ENCODE data around the gene METTL25. TPM values are rescaled to one million over a fixed set of nuclear protein-coding genes. Genes with fewer than 3 reads are reported as not detected.

METTL25 gene
- total RNA-seq, 1 experiment from 2014 or later = 3.5 TPM

GRCh38 chr12:82326905-82327503, 31.3 kb upstream of the METTL25 start:
- POLR2A ChIA-PET = no interaction called here
- H3K27me3 ChIP-seq (ENCODE audit: control insufficient read depth, insufficient read depth, low read length) = no peaks in the 10 kb centered on the region
- CTCF ChIA-PET = no interaction called here
- H3K9me3 ChIP-seq (ENCODE audit: control insufficient read depth, insufficient read depth, low read depth, low read length) = no peaks in the 10 kb centered on the region
- H3K36me3 ChIP-seq (ENCODE audit: control insufficient read depth, insufficient read depth, low read length) = no peaks in the 10 kb centered on the region
- H3K4me3 ChIP-seq (ENCODE audit: low read depth in 2 of 2, low read length in 2 of 2) = no peak overlapping the region
- no TSS peak for BruUV-seq (replicated peaks)
- no peak for ATAC-seq
- in situ Hi-C loops (cut with HindIII; ENCODE audit: low pct_unique_long_range_greater_than_20kb, low sequenced_read_pairs) = no loop called here
- intact Hi-C loops (cut with micrococcal nuclease; ENCODE audit: unreplicated experiment) = loop anchor here (1.0 kb wide), 1 partner anchor 683 kb away; no protein-coding TSS in a partner anchor
- 0 out of 2 replicates have a peak, but pooled peaks cover 3% of the 10 kb centered on the region for H3K4me1 ChIP-seq (ENCODE audit: control insufficient read depth, insufficient read depth, low read length)
- no peak for DNase-seq (ENCODE audit: low read depth, low spot score)
- no peak overlapping the region for H3K27ac ChIP-seq (ENCODE audit: low read length)
- no peak for TF ChIP-seq POLR2AphosphoS5 (IDR thresholded peaks at IDR 0.05; ENCODE audit: low read depth, low read length)
- no peak for TF ChIP-seq TCF7L2 (IDR thresholded peaks at IDR 0.05; ENCODE audit: low read depth, low read length)
- TF ChIP-seq CTCF (IDR thresholded peaks at IDR 0.05) = peak; percentile 27; the same call in 1 of the 2 replicates

- Histone ChIP-seq H3K9me3 (ENCODE audit: control insufficient read depth, insufficient read depth, low read depth, low read length) (no peaks in the 10 kb centered on the region), H3K27ac (ENCODE audit: low read length) (no peak overlapping the region), H3K4me3 (ENCODE audit: low read depth in 2 of 2, low read length in 2 of 2) (no peak overlapping the region), H3K4me1 (ENCODE audit: control insufficient read depth, insufficient read depth, low read length) (0 out of 2 replicates have a peak, but pooled peaks cover 3% of the 10 kb centered on the region), H3K27me3 (ENCODE audit: control insufficient read depth, insufficient read depth, low read length) (no peaks in the 10 kb centered on the region), H3K36me3 (ENCODE audit: control insufficient read depth, insufficient read depth, low read length) (no peaks in the 10 kb centered on the region)
- ATAC-seq = no peak
- ChIA-PET CTCF (no interaction called here), POLR2A (no interaction called here)
- DNase-seq (ENCODE audit: low read depth, low spot score) = no peak
- intact Hi-C loops (cut with micrococcal nuclease; ENCODE audit: unreplicated experiment) = loop anchor here (1.0 kb wide), 1 partner anchor 684 kb away; no protein-coding TSS in a partner anchor
- TF ChIP-seq CTCF (IDR thresholded peaks at IDR 0.05) (no peak), SIN3A (IDR thresholded peaks at IDR 0.05; ENCODE audit: borderline replicate concordance, insufficient read depth, low read depth, low read length) (no peak), POLR2AphosphoS5 (IDR thresholded peaks at IDR 0.05; ENCODE audit: low read depth, low read length) (no peak)
- in situ Hi-C loops (cut with HindIII; ENCODE audit: low pct_unique_long_range_greater_than_20kb, low sequenced_read_pairs) = no loop called here
- no TSS peak for BruUV-seq (replicated peaks)
These were observed 30.5 kb upstream of the METTL25 start for GRCh38 chr12:82327861-82328260.

- Histone ChIP-seq H3K4me1 (ENCODE audit: control insufficient read depth, insufficient read depth, low read length) (0 out of 2 replicates have a peak, but pooled peaks cover 3% of the 10 kb centered on the region), H3K27me3 (ENCODE audit: control insufficient read depth, insufficient read depth, low read length) (no peaks in the 10 kb centered on the region), H3K4me3 (ENCODE audit: low read depth in 2 of 2, low read length in 2 of 2) (no peak overlapping the region), H3K27ac (ENCODE audit: low read length) (no peak overlapping the region), H3K36me3 (ENCODE audit: control insufficient read depth, insufficient read depth, low read length) (no peaks in the 10 kb centered on the region), H3K9me3 (ENCODE audit: control insufficient read depth, insufficient read depth, low read depth, low read length) (no peaks in the 10 kb centered on the region)
- BruUV-seq (replicated peaks) = no TSS peak
- CTCF ChIA-PET = no interaction called here
- intact Hi-C loops (cut with micrococcal nuclease; ENCODE audit: unreplicated experiment) = no loop called here
- TF ChIP-seq REST (IDR thresholded peaks at IDR 0.05; ENCODE audit: insufficient read depth in 1 of 2, low read depth in 2 of 2, low read length in 1 of 2) = no peak
- 0 out of 2 replicates have a peak, but pooled peaks have one; percentile 34 for TF ChIP-seq TCF7L2 (IDR thresholded peaks at IDR 0.05; ENCODE audit: low read depth, low read length)
- no peak for TF ChIP-seq SIN3A (IDR thresholded peaks at IDR 0.05; ENCODE audit: borderline replicate concordance, insufficient read depth, low read depth, low read length)
- TF ChIP-seq POLR2AphosphoS5 (IDR thresholded peaks at IDR 0.05; ENCODE audit: low read depth, low read length) = no peak
- TF ChIP-seq CTCF (IDR thresholded peaks at IDR 0.05) = no peak
- ATAC-seq (no peak), DNase-seq (ENCODE audit: low read depth, low spot score) (no peak)
- POLR2A ChIA-PET = no interaction called here
- in situ Hi-C loops (cut with HindIII; ENCODE audit: low pct_unique_long_range_greater_than_20kb, low sequenced_read_pairs) = no loop called here
These were observed 28.8 kb upstream of the METTL25 start for GRCh38 chr12:82329508-82329907.
